ENCODE data around the gene ZNF438.
"Not testable (repeated sequence)": the region's sequence is repeated elsewhere in the genome, so short reads cannot be mapped to it uniquely, and the experiment has no call there.

Gene ZNF438

GRCh38 chr10:31010062-31010461 is 21.6 kb downstream of the ZNF438 start:
- no peak for DNase-seq

DNA sequence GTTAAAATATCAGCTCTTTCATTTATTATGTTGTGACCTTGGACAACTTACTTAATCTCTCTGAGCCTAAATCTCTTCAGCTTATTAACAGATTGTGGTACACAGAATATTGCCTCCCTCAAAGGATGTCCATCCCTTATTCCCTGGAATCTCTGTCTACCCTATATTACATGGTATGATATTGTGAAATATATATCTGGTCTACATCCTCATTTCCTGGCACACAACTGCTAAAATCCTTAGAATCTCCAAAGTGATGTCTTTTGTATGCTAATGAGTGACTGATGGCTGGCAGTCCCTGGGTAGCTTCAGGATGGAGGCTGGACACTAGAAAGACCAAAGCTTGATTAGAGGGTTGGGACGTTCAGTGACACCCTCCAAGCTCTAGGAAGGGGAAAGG is 25.8 kb downstream of the ZNF438 start:
- no peak for DNase-seq

DNA sequence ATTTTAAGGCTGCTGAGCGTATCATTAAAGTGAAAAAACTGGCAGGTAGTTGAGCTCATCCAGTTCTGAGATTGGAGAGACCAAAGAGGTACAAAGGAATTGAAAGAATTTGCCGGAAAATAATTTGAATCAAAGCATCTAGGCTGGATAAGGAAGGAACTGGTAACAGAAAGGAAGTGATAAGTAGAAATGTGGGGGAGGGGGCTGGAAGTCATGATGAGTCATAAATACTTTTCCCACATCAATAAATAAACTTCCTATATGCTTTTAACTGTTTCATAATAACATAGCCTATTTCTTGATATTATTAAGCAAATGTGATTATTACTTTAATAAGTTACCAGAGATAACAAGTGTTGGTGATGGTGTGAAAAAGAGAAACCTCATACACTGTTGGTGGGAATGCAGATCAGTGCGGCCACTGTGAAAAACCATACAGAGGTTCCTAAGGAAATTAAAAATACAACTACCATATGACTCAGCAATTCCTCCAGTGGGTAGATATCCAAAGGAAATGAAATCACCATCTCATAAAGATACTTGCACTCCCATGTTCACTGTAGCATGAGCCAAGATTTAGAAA is 27.0 kb downstream of the ZNF438 start:
- no peak for DNase-seq

DNA sequence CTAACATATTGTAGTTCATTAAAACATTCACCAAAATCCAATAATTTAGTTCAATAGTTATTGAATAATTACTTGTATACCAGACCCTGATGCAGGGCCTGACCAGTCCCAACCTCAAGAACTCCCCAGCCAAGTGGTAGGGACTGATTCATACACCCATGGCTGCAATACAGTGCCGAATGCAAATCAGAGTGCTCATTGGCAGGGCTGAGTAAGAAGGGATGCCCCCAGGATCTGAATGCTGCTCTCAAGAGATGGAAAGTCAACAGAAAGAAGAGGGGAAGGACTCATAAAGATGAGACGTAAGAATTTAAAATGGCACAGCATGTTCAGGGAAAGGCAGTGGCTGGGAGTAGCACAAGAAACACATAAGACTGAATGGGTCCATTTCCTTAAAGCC is 29.9 kb downstream of the ZNF438 start:
- DNase-seq, result no peak

DNA sequence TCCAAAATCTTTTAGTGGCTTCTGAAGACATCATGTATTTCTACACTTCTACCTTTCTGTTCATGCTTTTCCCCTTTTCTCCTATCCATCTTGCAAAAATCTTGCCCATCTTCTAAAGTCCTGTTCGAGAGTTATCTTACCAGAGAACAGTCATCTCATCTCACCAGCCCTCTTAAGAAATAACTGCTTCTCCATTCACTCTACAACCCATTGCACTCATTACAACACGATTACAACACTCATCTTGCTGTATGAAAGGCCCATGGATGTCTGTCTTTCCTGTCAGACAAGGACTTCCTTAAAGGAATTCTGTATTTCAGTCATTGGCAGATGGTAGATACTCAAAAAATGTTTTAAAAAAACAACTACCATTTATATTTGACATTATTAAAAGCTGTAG is 30.8 kb downstream of the ZNF438 start:
- no peak for DNase-seq

- no peak for DNase-seq
Measured at GRCh38 chr10:31000071-31000782, 31.4 kb downstream of the ZNF438 start.

GRCh38 chr10:30999070-30999712 is 32.5 kb downstream of the ZNF438 start:
- no peak for DNase-seq

GRCh38 chr10:30997536-30998235 is 34.0 kb downstream of the ZNF438 start:
- DNase-seq, result no peak

GRCh38 chr10:30996481-30997005 is 35.1 kb downstream of the ZNF438 start:
- DNase-seq, result no peak

- no peak for DNase-seq
Measured at GRCh38 chr10:30995081-30995770, 36.4 kb downstream of the ZNF438 start.

- DNase-seq, result no peak
Measured at GRCh38 chr10:30993155-30993554, 38.5 kb downstream of the ZNF438 start.

- DNase-seq, result no peak
Measured at GRCh38 chr10:30992681-30993080, 39.0 kb downstream of the ZNF438 start.

- DNase-seq, result no peak
Measured at GRCh38 chr10:30991647-30992011, 40.0 kb downstream of the ZNF438 start.

DNA sequence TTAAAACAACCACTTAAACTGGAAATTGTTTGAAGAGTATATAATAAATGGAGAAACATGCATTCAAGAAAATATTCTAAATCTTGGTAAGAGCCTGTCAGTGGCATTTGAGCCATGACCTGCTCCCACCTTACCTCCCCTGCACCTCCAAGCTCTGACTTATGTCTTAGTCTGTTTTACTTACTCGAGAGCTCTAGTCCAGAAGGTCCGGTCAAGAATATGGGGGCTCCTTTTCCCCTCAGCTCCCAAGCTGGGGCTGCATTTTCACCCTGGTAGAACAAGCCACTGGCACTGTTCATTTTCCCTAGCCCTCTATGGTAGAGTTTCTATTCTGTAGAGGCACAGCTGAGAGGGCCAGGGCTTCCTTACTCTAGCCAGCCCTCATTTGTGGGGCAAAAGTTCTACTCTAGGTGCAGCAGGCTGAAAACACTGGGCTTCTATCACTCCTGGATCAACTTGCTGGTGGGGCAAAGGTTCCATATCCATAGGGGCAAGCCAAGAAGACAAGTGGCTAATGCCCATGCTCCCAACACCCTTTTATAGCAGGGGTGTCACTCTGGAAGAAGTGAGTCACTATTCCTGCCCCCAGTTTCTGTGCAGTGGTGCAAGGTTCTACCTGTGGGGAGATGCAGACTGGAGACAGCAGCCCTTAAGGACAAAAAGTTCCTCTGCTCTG is 40.6 kb downstream of the ZNF438 start:
- DNase-seq, result no peak

GRCh38 chr10:30990351-30990750 is 41.3 kb downstream of the ZNF438 start:
- no peak for DNase-seq

- DNase-seq, result no peak
Measured at GRCh38 chr10:30988831-30989435, 42.7 kb downstream of the ZNF438 start.

DNA sequence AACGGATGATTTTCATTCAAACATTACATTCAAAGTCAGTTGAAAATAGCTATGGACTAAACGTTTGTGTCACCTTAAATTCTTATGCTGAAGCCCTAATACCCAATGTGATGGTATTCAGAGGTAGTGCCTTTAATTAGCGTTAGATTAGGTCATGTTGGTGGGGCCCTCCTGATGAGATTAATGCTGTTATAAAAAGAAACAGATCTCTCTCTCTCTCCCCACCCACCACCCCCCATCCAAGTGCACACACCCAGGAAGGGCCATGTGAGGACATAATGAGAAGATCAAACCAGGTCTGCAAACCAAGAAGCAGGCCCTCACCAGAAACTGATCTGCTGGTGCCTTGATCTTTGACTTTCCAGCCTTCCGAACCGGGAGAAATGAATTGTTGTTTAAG is 44.2 kb downstream of the ZNF438 start:
- DNase-seq, result no peak

GRCh38 chr10:30986053-30986555 is 45.6 kb downstream of the ZNF438 start:
- DNase-seq, result no peak

GRCh38 chr10:30985512-30985911 is 46.2 kb downstream of the ZNF438 start:
- DNase-seq, result no peak

DNA sequence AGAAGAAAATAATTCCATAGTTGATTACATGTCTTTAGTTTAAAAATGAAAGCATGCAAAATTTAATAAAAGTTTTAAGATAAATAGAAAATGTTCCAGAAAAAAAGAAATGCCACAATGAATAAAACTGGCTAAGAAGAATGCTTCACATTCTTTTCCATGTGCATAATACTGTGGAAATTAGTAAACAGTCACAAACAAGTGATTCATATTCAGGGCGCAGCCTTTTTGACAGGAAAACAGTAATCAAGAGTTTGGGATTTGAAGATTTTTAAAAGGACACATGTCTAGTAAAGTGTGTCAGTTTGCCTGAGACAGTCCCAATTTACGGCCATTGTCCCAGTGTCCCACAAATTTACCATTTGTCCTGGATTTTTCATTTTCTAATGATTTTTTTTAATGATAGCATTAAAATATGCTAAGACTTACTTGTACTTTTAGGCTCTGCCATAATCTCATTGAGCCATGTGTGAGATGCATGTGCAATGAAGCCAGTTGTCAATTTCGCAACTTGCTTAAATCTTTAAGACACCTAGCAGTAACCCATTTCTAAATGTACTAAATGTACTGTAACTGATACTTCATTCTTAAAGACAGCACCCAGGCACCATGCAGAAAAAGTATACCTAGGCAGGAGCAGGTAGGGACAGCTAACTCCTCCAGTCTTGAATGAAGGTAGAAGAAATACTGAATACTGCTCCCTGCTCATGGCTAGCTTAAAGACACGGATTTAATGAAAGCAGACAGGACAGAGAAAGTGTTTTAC is 46.9 kb downstream of the ZNF438 start:
- DNase-seq, result no peak

DNA sequence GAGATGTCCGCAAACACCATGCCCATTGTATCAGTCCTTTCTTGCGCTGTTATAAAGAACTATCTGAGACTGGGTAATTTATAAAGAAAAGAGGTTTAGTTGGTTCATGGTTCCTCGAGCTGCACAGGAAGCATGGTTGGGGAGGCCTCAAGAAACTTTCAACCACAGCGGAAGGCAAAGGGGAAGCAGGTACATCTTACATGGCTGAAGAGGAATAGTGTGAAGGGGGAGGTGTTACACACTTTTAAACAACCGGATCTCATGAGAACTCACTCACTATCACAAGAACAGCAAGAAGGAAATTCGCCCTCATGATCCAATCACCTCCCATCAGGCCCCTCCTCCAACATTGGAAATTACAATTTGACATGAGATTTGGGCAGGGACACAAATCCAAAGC is 48.5 kb downstream of the ZNF438 start:
- DNase-seq, result not testable (repeated sequence)
